IMR-90 (cell line): ENCODE data around the gene ZDHHC21.

Experiments used
- NFE2L2 ChIP-seq: fragments of 150-350 bp; IDR thresholded peaks from 2 replicates; pipeline ENCODE4 v1.6.1; 2016; ENCODE audit warnings: low read depth, mild to moderate bottlenecking, low read length
- POLR2A ChIP-seq: IDR thresholded peaks from 2 replicates; pipeline ENCODE4 v1.6.1; 2012; ENCODE audit warnings: mild to moderate bottlenecking, low read depth, low read length
- RCOR1 ChIP-seq: IDR thresholded peaks from 2 replicates; pipeline ENCODE4 v1.6.1; 2012; ENCODE audit warnings: mild to moderate bottlenecking, low read length, improper control_type of control experiment; ENCODE audit not compliant: insufficient replicate concordance
- RFX5 ChIP-seq: IDR thresholded peaks from 2 replicates; pipeline ENCODE4 v1.8.0; 2012; ENCODE audit warnings: low read depth, mild to moderate bottlenecking, low read length, moderate library complexity
- SMC3 ChIP-seq: fragments of 150-350 bp; IDR thresholded peaks from 2 replicates; pipeline ENCODE4 v1.6.1; 2016; ENCODE audit warnings: low read depth, mild to moderate bottlenecking, antibody characterized with exemption, low read length, moderate library complexity
- TF ChIP-seq, protein P1 (sequence below): conservative IDR thresholded peaks from 2 replicates; pipeline ENCODE4 v1.5.1; 2012; ENCODE audit warnings: mild to moderate bottlenecking, low read depth, low read length, improper control_type of control experiment
- TF ChIP-seq, protein P2 (sequence below): fragments of 150-350 bp; IDR thresholded peaks from 2 replicates; pipeline ENCODE4 v1.6.1; 2017; ENCODE audit warnings: mild to moderate bottlenecking, antibody characterized with exemption, low read length, low read depth

DNA sequence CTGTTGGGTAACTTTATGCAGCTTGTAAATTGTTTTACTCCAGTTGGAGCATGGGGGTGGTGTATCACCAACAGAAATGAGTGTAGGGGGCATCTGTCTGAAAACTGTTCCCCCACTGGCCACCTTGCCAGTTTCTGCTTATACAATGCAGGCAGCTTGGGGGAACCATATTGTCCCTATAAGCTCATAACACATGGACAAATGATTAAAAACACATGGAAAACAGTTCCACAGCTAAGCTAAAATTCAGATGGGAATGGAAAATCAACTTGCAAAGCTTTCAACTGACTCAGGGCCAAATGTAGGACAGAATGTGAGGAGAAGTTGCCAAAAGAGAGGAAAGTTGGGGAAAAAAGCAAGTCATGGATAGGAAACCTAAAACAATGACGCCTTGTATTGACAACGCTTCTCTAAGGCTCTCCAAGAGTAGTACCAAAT is 37.2 kb upstream of the ZDHHC21 start:
- TF ChIP-seq, protein P1, sequence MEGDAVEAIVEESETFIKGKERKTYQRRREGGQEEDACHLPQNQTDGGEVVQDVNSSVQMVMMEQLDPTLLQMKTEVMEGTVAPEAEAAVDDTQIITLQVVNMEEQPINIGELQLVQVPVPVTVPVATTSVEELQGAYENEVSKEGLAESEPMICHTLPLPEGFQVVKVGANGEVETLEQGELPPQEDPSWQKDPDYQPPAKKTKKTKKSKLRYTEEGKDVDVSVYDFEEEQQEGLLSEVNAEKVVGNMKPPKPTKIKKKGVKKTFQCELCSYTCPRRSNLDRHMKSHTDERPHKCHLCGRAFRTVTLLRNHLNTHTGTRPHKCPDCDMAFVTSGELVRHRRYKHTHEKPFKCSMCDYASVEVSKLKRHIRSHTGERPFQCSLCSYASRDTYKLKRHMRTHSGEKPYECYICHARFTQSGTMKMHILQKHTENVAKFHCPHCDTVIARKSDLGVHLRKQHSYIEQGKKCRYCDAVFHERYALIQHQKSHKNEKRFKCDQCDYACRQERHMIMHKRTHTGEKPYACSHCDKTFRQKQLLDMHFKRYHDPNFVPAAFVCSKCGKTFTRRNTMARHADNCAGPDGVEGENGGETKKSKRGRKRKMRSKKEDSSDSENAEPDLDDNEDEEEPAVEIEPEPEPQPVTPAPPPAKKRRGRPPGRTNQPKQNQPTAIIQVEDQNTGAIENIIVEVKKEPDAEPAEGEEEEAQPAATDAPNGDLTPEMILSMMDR = no peak
- no peak for TF ChIP-seq POLR2A
- TF ChIP-seq NFE2L2 = no peak
- no peak for TF ChIP-seq SMC3
- TF ChIP-seq RCOR1 = no peak
- TF ChIP-seq, protein P2, sequence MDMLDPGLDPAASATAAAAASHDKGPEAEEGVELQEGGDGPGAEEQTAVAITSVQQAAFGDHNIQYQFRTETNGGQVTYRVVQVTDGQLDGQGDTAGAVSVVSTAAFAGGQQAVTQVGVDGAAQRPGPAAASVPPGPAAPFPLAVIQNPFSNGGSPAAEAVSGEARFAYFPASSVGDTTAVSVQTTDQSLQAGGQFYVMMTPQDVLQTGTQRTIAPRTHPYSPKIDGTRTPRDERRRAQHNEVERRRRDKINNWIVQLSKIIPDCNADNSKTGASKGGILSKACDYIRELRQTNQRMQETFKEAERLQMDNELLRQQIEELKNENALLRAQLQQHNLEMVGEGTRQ = no peak
- TF ChIP-seq RFX5 = no peak
